GM04503 (cell line): Measurements from ENCODE around the gene NHLH1.

Source experiments
- DNase-seq: peaks from one replicate; pipeline ENCODE4 v3.0.0-alpha.2; 2012; ENCODE audit warnings: low read depth

The NHLH1 gene

DNA sequence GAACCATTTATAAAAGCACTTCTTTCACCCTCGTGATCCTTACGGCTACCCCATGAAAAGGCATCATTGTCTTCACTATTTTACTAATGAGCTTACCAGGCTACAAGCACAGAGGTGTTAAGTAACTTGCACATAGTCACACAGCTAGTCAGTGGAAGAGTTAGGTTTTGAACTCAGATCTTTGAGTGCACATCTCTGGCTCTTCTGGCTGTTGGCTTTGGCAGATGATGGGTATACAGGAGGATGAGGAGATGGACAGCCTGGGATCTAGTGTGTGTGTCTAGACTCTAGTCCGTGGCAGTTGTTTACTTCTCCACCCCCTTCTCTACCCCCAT lies 45.1 kb downstream of the NHLH1 start:
- DNase-seq = no peak

DNA sequence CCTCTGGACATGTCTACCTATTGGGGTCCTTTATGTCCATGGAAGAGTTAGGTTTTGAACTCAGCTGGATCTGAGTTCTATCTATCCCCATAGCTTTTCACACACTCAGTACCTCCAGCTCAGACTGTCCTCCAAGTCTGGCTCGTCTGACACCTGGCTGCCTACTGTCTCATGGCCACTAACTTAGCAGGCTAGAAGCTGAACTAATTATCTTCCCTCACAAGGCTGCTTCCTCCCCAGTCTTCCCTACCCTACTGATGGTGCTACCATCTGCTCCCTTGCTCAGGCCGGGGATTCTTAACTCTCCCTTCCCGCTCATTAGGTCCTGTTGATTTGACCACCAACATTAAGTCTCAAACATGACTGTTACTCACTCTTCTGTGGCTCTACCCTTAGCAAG lies 46.8 kb downstream of the NHLH1 start:
- no peak for DNase-seq

DNA sequence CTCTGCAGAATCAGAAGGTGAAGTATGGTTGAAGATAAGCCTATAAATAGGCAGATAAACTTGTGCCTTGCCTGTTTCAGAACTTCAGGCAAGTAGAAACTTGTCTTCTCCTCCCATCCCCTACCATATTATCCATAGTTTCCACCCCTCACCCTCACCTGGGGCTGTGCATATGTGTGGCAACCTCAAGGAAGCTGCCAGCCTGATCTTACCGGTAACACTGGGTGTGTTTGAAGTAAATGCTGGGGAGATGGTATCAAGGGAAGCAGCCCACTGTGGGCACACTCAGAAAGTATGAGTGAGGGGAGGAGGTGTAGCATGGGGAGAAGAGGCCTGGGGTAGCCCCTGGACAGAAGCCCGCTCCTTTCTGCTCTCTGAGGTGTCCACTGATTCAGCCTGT lies 48.0 kb downstream of the NHLH1 start:
- no peak for DNase-seq

DNA sequence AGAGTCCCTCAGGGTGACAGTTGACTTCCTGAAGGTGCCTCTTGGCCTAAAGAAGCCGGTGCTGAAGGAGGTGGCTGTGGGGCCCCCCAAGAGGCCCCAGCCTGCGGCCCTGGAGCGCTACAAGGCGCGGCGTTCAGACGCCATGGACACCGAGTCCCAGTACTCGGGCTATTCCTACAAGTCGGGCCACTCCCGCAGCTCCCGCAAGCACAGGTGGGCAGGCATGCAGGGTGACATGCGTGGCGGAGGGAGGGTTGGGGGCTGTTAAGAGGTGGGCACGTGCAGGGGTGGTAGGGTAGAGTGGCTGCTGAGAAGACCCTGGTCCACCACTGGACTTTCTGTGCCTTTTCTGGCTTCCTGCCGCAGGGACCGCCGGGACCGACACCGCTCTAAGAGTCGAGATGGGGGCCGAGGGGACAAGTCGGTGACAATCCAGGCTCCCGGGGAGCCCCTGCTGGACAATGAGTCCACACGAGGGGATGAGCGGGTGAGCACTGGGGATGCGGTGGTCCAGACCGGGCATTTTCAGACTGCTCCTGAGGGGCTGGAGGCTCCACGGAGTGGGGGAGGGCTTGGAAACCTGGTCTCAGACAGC lies 48.9 kb downstream of the NHLH1 start:
- DNase-seq = no peak

DNA sequence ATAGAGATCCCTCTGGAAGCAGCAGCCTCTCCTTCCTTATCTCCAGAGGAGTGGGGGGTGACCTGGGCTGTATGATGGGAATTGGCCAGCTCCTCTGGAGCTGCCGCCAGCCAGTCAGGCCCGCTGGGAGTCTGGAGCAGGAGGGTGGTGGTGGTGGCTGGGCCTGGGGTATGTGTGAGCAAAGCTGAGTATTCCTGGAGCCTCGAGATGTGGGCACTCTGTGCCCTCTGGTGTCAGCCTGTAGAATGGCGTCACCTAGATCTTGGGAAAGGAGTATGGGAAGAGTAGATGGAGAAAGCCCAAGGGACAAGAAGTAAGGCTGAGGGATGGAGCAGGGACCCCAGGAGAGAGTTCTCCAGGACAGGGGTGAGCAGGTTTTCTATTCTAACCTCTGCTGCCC lies 49.5 kb downstream of the NHLH1 start:
- no peak for DNase-seq

DNA sequence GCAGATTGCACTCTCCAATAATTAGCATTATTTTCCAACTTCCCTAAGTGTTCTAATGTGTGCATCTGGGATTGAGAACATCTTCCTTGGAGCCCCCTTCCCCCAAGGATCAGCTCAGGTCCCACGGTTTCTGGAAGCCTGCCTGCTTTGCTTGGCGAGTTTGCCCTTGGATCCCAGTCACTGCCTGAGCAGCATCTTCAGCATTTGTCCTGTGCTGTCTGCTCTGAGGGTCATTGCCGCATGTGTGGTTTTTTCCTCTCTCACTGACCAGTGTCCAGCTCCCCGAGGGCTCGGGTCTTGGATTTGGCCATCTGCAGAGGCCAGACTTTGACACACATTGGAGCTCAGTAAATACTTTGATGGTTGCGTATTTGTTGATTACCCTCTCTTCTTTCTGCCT lies 51.6 kb downstream of the NHLH1 start:
- no peak for DNase-seq

DNA sequence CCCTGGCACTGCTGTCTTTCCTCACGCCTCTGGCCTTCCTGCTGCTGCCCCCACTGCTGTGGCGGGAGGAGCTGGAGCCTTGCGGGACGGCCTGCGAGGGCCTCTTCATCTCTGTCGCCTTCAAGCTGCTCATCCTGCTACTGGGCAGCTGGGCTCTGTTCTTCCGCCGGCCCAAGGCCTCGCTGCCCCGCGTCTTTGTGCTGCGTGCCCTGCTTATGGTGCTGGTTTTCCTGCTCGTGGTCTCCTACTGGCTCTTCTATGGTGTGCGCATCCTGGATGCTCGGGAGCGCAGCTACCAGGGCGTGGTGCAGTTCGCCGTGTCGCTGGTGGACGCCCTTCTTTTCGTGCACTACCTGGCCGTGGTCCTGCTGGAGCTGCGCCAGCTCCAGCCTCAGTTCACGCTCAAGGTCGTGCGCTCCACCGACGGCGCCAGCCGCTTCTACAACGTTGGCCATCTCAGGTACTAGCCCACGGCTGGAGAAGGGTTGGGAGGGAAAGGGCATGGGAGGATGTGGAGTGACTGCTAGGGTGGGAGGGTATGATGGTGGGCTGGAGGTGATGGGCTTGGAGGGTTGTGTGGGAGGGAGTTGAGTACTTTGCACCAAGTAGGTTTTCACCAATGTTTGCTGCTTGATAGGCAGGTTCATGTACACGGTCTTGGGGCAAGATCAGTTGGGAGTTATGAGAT lies 52.4 kb downstream of the NHLH1 start:
- no peak for DNase-seq

DNA sequence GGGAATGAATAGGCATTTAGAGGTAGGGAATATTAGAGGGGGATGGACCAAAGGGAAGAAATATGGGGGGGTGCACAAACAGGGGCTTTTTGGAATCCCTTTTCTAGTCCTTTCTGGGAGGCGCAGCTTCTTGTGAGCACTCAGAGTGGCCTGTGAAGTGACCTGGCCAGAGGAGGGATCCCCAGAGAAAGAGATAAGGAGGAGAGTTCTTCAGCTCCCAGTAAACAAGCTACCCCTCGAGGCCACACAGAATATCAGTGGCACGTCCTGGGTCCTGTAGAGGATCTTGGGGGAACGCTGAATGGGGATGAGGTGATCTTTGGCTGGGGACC lies 52.9 kb downstream of the NHLH1 start:
- DNase-seq = no peak

DNA sequence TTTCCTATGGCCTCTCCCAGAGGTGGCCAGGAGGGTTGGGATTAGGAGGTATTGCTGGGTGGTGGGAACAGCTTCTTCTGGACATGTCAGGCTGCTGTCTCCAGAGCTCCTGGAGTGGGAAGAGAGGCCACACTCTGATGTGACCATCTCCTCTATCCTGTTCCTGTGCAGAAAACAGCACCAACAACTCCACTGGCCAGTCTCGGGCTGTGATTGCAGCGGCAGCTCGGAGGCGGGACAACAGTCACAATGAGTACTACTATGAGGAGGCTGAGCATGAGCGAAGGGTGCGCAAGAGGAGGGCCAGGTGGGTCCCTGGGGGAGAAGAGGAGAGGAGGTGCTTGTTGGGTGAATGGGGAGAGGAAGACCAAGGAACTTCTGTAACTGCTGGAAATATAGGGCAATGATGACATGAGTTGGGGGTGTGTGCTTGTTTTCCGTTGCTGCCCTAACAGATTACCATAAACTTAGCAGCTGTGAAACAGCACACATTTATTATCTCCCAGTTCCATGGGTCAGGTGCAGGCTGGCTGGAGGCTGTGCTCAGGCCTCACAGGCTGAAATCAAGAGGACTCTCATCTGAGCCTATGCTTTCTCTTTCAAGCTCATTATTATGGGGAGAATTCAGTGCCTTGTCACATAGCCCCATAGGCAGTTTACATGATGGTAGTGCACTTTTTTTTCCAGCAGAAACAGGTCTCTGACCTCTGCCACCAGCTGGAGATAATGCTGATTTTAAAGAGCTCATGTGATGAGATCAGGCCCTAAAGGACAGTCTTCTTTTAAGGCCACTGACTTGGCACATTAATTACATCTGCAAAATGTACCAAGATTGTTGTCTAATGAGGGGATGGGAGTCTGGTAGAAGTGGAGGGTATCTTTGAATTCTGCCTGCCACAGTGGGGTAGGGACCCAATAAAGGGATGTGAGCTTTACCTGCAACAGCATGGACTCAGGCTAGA lies 54.3 kb downstream of the NHLH1 start:
- DNase-seq = no peak

DNA sequence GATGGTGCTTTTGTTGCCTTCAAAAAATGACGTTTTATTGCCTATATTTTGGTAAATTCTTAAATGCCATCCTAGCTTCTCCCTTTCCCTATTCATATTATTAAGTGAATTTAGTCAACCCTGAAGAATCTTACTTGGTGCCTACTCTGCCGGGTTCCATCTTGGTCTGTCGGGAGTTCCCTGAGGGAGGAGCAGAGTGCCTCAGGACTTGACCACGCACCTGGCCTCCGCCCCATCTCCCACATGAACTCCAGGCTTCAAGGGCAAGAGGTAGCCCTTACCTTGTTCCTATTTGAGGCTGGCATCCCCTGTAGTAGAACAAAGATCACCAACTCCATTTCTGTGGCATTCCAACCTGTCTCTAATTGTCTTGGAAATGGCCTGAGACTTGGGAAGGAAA lies 55.0 kb downstream of the NHLH1 start:
- no peak for DNase-seq
